Tongue (tissue), 2 donors: ENCODE data around the gene ERN1. TPM values are rescaled to one million over a fixed set of nuclear protein-coding genes. Genes with fewer than 3 reads are reported as not detected.
"Not testable (repeated sequence)": the region's sequence is repeated elsewhere in the genome, so short reads cannot be mapped to it uniquely, and the experiment has no call there.

Experiments
- DNase-seq: peaks from one replicate; pipeline ENCODE4 v3.0.0-alpha.2; 2015
- total RNA-seq: library from RNA; depleted of rRNA; stranded (reverse); fragments of >200 nt; gene quantifications from one replicate; pipeline ENCODE4 v1.2.3, GENCODE V29; 2014

Gene ERN1
- total RNA-seq, 1 donor from 2014 or later = 9.4 TPM

GRCh38 chr17:64134216-64134970 is 4.4 kb upstream of the ERN1 start:
- no peak for DNase-seq

GRCh38 chr17:64133546-64134215 is 3.7 kb upstream of the ERN1 start:
- DNase-seq = peak; percentile 86

- no peak for DNase-seq
These were observed 1.8 kb upstream of the ERN1 start for GRCh38 chr17:64131606-64132270.

DNA sequence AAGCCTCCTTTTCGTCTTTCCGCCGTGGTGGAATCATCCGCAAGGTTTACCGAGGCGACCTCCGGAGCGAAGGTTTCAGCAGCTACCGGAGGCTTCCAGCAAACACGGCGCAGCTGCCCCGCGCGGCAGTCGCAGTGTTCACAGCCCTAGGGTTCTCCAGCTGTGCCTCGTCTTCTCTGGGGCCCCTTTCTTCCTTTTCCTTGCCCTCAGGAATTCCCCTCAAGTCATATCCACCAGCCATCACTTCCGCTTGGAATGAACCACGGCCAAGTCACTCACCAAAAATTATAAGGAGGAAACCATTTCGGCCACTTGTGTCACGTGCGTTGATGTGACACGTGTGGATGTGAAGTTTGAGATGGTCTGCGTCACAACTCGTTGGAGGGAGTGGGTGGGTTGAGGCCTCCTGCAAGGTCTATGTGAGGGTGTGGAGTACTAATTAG is 636 bp upstream of the ERN1 start:
- peak; percentile 46 for DNase-seq

DNA sequence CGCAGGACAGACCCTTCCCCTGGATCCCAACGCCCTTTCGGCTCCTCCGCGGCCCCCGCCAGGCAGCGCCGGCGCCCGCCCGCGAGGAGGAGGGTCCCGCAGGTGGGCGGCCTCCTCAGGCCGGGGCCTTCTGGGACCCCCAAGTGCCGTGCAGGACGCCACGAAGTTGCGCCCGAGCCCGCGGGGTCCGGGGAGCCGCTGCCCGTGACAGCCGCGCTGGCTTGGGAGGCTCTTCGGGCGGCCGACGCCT is 504 bp downstream of the ERN1 start:
- no peak for DNase-seq

- DNase-seq = peak; percentile 51
These were observed 993 bp downstream of the ERN1 start for GRCh38 chr17:64128787-64129514.

DNA sequence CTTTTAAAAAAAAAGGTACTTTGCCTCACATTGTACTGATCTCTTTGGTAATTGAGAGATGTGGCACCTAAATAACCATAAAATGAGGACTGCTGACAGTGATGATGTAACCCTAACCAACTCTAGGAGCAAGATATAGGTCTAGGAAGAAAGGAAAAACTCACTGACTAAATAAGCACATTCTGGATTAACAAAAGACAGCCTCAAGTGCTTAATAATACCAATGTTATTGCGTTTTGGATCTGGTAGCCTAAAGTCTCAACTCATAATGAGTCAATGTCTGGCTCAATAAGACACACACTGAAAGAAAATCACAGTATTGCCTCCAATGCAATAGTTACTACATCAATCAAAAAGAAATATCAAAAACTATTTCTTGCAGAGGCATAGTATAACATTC is 3.0 kb downstream of the ERN1 start:
- no peak for DNase-seq

- no peak for DNase-seq
These were observed 4.0 kb downstream of the ERN1 start for GRCh38 chr17:64125937-64126336.

DNA sequence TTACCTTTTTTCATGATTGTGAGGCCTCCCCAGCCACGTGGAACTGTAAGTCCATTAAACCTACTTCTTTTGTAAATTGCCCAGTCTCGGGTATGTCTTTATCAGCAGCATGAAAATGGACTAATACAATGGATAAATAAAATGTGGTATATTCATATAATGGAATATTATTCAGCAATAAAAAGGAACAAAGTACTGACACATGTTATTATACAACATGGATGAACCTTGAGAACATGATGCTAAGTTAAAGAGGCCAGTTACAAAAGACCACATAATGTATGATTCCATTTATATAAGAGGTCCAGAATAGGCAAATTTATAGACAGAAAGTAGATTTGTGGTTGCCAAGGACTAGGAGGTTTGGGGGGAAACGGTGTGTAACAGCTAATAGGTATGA is 5.3 kb downstream of the ERN1 start:
- DNase-seq = no peak

DNA sequence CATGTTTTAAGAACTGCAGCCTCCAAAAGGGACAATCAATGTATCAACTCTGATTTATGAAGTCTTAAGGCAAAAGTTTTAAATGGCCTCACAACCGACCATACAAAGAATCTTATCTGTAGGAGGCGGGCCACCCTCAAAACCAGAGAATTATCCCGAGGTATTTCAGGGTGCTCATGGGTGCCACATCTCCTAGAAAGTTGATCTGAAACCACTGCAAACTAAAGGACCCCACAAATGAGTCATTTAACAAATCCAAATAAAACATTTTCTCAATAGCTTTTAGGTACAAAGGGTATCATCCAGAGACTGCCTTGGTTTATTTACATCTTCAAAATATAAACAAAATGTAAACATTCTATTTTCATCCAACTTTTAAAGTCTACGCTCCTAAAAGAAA is 6.8 kb downstream of the ERN1 start:
- DNase-seq = no peak

- not testable (repeated sequence) for DNase-seq
These were observed 8.8 kb downstream of the ERN1 start for GRCh38 chr17:64120972-64121786.

GRCh38 chr17:64120159-64120810 is 9.7 kb downstream of the ERN1 start:
- no peak for DNase-seq

- DNase-seq = peak; percentile 72
These were observed 11.7 kb downstream of the ERN1 start for GRCh38 chr17:64117981-64118979.

DNA sequence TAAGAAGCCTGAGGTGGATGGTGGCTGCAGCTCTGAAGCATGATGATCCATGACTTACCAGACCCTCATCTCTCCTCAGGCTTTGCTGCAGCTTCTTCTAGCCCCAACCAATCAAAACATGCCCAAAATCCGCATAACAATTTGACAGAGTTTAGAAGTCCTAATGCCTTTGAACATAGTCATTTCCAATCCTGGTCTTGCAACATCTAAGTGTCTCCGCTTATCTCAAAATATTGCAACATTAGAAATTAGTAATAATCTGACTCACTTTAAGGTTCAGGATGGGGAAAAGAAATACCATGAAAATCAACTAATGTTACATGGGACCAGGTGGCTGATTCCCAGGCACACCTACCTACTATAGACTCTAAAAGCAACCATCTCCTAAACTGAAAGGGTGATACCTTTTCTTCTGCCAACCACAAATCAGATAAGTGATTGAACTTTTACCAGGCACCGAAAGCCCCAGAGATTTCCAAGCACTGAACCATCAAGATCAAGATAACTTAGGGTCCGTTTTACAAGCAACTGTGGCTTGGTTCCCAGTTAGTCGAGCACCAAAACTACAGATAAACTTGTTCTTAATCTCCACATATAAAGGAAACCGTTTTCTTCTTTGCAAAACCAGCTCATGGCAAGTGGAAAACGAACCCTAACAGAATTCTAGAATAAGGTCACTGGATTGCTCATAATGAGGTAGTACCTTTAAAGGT is 14.0 kb downstream of the ERN1 start:
- no peak for DNase-seq

DNA sequence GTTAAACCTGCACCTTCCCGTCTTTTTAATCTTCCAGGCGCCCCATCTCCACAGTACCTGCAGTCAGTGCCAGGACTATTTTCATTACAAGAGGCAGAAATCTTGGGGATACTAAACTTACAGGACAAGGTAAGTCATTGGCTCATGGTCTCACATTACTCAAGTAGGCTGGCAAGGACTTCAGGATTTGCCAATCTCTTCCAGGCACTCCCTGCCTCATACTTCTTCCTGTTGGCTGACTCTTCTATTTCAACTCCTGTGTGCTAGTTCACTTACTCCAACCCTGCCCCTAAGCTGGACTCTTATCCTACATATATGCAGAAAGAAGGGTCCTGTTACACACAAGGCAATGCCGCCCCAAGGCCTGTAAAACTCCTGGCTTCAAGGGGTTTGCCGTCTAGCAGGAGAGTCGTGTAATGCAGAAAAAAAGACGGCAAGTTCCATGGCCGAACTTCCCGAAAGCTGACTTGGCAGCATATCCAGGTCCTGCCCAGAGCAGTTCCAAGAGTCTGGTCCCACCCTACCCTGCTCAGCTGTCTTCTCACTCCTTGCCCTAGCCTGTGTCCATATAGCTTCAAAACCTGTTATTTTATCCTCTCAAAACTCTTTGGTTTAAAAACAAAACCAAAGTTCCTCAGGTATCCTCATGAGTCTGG is 14.8 kb downstream of the ERN1 start:
- no peak for DNase-seq

DNA sequence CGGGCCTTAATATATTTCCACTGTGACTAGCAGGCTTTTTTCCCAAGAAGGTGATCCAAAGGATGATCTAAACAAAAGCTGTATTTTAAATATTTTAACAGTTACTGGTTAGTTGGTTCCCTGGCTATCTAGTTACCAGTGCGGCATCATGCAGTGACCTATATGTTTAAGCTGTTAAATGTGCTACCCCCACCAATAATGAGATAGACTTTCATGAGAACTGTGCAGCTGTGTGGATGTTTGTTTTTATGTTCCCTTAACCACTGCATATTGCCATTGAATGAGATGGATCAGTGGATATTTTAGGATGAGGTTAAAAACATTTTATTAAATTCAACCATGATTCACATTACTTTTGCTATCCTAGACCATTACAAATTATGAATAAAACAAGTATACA is 16.9 kb downstream of the ERN1 start:
- no peak for DNase-seq

DNA sequence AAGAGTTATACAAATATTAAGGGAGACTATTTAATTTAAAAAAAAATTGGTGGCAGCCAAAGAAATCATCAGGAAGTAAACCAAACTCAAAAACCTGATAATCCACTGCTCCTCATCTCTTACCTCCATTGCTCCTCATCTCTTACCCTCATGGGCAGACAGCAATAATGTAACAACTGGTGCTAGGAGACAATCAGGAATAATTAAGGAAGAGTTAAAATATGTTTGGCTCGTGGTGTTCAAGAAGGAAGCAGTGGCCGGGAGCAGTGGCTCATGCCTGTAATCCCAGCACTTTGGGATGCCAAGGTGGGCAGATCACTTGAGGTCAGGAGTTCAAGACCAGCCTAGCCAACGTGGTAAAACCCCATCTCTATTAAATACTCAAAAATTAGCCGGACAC is 18.1 kb downstream of the ERN1 start:
- DNase-seq = no peak

GRCh38 chr17:64110379-64111152 is 19.4 kb downstream of the ERN1 start:
- no peak for DNase-seq
